GM19438 (cell line): Measurements from ENCODE around the gene MXRA8.
"Not testable (repeated sequence)": the region's sequence is repeated elsewhere in the genome, so short reads cannot be mapped to it uniquely, and the experiment has no call there.

ENCODE experiments used
- ATAC-seq: cut with Tn5 transposase; IDR thresholded peaks from one replicate; pipeline ENCODE4 v1.9.1; 2021; ENCODE audit warnings: low read depth; ENCODE audit not compliant: unreplicated experiment

MXRA8 gene

DNA sequence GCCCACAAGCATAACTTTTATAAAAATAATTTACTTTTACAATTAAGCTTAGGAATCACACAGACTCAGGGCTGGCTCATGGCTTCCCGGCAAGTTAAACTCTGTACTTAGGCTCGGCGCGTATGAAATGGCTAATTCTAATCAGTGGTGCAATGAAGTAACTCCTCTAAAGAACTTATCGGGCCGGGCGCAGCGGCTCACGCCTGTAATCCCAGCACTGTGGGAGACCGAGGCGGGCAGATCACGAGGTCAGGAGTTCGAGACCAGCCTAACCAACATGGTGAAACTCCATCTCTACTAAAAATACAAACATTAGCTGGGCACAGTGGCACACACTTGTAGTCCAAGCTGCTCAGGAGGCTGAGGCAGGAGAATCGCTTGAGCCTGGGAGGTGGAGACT, 11.7 kb upstream of the MXRA8 start:
- not testable (repeated sequence) for ATAC-seq

DNA sequence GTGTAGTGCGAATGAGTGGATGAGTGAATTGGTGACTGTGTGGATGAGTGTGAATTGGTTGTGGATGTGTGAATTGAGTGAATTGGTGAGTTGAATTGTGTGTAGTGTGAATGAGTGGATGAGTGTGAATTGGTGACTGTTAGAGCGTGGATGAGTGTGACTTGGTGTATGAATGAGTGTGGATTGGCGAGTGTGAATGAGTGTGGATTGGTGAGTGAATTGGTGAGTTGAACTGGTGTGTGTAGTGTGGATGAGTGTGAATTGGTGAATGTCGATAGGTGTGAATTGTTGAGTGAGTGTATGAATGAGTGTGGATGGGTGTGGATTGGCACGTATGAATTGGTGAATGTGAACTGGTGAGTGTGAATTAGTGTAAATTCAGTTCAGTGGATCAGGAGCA, 9.0 kb upstream of the MXRA8 start:
- no peak for ATAC-seq

DNA sequence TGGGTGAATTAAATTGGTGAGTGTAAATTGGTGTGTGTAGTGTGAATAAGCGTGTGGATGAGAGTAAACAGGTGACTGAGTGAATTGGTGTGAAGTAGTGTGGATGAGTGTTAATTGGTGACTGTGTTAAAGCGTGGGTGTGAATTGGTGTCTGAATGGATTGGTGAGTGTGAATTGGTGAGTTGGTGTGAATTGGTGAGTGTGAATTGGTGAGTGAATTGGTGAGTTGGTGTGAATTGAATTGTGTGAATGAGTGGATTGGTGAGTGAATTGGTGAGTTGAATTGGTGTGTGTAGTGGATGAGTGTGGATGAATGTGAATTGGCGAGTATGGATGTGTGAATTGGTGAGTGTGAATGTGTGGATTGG, 8.3 kb upstream of the MXRA8 start:
- ATAC-seq, result no peak

DNA sequence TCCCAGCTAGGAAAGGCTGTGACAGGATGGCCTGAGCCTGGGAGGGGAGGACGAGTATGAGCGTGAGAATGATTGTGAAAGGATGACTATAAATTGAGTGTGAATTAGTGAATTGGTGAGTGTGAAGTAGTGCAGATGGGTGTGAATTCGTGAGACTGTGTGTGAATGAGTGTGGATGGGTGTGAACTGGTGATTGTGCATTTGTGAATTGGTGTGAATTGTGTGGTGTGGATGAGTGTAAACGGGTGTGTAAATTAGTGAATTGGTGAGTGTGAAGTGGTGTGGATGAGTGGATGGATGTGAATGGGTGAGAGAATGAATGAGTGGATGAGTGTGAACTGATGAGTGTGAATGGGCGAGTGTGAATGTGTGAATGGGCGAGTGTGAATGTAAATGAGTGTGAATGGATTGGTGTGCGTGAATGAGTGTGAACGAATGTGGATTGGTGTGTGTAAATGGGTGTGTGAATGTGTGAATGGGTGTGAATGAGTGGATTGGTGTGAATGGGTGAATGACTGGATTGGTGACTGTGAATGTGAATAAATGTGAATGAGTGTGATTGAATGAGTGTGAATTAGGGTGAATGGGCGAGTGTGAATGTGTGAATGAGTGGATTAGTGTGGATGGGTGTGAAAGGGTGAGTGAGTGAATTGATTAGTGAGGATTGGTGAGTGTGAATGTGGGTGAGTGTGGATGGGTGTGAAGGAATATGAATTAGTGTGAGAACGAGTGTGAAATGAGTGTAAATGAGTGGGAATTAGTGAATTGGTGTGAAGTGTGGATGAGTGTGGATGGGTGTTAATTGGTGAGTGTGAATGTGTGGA, 7.7 kb upstream of the MXRA8 start:
- ATAC-seq, result no peak

DNA sequence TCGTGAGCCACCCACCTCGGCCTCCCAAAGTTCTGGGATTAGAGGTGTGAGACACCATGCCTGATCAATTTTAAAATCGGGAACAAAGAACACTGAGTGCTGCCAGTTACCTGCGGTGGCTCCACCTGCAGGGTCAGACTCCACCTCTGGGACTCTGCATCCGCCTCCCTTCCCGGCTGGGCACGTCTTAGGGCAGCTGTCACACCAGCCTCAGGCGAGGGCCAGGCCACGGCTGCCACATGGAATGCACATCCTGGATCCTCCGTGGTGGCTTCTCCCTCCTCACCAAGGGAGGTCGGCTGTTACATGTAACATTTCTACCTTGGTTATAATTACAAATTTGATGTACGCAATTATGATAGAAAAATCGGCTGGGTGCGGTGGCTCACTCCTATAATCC, 5.9 kb upstream of the MXRA8 start:
- no peak for ATAC-seq

DNA sequence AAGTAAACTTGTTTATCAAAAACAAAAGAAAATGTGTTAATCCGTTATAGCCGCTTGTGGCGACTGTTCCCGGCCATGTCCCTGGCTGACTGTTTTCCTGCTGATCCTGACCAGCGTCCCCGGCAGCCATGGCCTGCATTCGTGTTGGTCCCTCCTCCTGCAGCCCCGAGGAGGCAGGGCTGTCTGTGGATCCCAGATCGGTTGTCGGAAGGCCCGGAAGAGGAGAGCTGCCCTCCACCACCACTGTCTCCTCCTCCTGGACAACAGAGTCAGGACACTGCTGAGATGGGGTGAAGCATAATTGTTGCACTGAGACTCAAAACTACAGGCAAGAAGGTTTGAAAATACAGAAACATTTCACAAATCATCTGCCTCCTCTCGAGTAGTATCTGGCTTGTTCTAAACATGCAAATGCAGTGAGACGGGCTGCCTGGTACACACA, 3.6 kb upstream of the MXRA8 start:
- ATAC-seq, result no peak

DNA sequence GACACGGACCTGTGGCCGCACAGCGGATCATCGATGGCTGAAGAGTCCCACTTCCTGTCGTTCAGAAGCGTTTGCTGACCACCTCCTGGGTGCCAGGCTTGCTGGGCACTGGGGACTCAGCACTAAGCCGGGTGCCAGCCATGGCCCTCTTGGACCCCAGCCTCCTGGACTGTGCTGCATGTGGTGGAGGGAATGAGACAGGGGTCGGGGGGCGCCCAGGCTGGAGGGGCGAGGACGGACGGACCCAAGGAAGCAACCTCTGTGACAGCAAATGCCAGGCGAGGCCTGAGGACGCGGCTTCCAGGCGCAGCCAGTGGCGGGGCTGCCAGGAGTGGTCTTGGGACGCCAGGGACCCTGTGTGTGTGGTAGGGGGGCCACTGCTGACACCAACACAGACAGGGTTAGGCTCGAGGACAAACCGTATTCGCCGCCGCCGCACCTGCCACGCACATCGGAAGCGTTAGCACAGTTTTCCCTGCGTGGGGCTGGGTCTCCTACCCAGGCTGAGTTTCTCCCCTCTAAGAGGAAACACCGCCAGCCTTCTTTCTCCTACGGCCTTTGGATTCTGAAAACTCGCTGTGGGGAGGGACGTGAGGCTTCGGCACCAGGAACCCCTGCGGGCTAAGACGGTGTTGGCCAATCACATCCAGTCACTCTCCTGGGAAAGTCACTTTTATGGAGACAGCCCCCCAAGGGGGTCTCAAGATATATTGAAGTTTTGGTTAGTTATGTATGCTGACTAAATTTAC, 3.1 kb upstream of the MXRA8 start:
- ATAC-seq, result no peak

DNA sequence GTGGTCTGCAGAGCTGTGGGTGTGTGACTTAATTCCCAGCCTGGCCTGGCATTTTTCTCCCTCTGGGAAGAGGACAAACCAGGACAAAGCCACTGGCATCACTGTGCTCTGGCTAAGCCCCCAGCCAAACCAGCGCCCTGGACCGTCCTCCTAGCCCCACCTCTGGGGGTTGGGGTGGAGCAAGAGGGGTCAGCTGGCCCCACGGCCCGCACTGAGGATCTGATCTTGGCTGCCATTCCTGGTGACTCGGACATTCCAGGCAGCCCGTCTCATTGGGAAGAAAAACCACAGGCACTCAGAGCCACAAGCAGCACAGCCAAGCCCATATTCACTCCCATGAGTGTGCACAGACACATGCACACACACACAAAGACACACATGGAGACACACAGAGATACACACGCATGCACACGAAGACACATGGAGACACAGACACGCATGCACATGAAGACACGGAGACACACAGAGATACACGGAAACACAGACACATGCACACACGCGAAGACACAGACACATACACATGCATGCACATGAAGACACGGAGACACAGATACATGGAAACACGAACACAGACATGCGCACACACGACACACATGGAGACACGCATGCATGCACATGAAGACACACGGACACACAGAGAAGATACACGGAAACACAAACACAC, 2.3 kb upstream of the MXRA8 start:
- no peak for ATAC-seq

DNA sequence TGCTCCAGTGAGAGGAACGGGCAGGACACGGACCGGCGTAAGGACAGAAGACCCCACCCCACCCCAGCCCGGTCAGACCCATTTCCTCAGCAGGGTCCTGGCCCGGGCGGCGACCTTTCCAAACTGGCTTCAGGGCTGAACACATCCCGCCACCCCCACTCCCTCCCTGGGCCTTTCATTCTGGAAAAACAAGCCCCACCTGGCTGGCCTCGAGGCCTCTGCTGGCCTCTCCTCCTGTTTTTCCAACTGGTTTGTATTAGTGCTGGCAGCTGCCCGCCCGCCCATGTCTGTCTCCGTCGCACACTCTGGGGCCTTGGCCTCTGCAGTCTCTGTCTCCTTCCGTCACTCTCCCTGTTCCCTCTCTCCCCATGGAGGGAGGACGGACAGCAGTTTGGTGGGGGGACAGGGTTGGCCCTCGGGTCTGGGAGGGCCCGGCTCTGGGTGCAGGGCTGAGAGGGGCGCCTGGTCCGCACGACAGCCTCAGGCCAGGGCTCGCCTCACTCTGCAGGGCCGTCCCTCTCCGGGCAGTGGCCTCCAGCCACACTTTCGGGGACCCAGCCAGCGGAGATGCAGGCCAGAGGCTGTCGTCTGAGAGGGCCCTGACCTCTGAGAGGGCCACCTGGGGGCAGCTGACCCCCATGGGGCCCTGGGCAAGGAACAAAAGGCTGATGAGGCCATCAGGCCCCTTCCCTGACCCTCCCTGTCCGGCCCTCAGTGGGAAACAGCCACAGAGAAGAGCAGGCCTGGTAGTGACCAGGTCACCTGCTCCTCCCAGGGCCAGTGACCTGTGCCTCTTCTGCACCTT, 1.5 kb upstream of the MXRA8 start:
- no peak for ATAC-seq

DNA sequence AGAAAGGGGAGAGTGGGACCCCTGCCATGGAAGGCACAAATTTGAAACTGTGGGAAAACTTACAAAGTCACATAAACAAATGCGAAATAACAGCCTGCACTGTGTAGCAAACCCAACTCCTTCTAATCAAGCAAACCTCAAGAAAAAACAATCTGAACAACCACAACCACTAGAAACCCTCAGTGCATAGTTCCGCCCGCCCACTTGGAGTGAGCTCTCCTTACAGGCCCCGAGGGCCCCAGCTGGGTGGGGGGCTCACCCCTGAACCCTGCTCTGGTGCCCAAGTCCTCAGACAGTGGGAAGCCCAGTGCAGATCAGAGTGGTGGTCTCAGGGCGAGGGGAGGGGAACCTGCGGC, 931 bp upstream of the MXRA8 start:
- ATAC-seq, result no peak

DNA sequence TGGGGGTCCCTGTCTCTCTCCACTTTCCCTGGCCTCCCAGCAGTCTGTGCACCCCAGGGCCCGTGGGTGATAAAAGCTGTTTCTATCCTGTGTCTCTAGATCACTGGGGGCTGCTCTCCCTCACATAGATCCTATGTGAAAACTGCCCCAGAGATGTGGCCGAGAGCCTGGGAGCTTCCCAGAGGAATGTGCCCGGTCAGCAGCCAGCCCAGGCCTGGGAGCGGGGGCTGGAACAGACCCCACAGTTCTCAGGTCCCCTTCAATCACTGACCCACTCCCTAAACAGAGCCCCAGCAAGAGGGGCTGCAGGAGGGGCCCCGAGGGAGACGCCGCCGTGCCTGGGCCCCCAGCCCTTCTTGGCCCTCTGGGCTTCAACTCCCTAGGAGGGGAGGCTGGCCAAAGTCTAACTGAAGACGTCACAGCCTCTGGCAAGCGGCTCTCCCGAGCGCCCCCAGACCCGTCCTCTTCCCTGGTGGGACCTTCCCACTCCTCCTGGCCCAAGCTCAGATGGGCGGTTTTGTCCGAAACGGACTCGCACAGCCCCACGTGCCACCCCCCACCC, 403 bp downstream of the MXRA8 start:
- ATAC-seq, result no peak

DNA sequence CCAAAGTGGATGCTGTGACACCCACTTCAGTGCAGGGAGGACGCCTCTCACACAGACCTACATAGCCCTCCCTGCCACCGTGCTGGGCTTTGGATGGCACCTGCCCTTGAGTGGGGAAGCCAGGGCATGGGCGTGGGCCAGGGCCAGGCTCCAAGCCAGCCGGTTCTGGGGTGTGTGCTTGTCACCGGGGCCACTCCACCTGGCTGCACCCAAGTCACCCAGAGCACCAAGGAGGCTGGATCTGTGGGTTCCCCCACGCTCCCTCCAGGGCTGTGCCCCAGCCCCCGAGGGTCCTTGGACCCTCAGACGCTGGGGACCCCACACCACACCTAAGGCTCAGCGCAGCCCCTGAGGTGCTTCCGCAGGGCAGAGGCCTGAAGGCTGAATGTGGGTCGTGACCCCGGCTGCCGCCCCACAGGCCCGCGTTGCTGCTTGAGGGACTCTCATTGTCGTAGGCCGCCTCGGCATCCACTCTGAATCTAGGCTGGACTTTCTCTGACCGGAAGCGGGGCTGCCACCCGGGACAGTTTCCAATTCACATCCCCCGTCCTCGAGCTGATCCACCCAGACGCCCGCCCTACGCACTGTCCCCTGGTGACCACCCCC, 1.5 kb downstream of the MXRA8 start:
- ATAC-seq, result no peak

DNA sequence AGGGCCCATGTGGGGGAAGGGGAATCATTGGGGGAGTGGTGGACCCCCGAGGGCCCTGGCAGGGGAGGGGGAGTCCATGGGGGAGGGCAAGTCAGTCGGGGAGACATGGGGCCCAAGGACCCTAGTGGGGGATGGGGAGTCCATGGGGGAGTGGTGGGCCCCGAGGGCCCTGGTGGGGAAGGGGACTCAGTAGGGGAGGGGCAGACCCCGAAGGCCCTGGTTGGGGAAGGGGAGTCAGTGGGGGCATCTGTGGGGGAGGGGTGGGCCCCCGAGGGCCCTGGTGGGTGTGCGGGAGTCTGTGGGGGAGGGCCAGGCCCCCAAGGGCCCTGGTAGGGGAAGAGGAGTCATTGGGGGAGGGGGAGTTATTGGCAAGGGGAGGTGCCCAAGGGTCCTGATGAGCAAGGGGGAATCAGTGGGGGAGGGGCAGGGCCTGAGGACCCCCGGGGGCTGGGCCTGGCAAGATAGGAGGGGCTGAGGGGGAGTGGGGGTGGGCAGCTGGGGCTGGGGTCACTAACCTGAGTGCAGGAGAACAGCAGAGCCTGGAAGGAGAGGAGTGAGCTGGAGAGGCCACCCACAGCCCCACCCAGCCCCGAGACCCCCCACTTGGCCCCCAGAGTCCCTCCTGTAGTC, 2.1 kb downstream of the MXRA8 start:
- ATAC-seq, result no peak

DNA sequence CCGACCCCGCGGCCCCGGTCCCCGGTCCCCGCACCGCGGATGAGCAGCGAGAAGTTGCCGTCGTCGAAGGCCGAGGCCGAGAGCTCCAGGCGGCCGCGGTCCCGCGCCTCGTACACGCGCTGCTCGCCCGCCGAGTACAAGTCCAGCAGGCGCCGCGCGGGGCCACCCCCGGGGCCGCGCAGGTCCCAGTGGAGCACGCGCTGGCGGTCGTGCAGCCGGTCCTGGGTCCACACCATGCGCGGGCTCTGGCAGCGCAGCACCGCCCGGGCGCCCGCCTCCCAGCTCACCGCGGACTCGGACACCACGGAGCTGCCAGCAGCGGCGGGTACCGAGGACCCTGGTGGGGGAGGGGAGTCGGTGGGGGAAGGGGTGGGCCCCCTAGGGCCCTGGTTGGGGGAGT, 2.9 kb downstream of the MXRA8 start:
- ATAC-seq, result no peak

DNA sequence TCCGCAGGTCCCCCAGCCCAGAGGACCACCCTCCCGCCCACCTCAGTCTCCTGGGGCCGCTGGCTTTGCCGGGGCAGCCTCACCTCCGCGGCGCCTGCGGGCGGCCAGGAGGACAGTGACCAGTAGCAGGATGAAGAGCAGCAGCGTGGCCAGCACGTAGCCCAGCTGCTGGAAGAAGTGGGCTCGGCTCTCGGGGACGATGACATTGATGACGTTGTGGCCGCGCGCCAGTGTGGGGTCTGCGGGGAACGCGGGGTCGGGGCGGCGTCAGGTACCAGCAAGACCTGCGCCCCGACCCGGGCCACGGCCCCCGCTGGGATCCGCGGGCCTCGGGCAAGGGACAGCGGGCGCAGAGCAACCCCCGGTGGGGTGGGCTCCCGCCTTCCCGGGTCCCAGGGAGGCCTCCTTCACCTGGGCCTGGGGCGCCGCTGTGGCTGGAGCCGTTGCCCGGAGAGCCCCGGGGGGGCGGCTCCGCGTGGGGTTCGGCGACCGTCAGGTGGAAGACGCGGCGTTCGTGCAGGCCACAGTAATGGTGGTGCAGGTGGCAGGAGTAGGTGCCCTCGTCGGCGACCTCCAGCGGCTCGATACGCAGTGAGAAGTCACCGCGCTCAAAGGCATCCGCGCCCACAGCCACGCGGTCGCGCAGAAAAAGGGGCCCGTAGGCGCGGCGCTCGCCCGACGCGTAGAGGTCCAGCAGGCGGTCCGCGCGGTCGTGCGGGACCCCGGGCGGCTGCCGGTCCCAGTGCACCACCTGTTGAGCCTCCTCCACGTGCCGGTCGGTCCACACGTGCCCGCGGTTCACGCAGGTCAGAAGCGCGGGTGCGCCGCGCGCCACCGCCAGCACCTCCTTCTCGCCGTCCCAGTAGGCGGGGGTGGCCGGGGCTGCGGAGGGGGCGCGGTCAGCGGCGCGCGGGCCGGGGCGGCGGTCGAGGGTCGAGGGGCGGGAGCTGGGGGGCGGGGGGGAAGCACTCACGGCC, 3.8 kb downstream of the MXRA8 start:
- ATAC-seq, result no peak

DNA sequence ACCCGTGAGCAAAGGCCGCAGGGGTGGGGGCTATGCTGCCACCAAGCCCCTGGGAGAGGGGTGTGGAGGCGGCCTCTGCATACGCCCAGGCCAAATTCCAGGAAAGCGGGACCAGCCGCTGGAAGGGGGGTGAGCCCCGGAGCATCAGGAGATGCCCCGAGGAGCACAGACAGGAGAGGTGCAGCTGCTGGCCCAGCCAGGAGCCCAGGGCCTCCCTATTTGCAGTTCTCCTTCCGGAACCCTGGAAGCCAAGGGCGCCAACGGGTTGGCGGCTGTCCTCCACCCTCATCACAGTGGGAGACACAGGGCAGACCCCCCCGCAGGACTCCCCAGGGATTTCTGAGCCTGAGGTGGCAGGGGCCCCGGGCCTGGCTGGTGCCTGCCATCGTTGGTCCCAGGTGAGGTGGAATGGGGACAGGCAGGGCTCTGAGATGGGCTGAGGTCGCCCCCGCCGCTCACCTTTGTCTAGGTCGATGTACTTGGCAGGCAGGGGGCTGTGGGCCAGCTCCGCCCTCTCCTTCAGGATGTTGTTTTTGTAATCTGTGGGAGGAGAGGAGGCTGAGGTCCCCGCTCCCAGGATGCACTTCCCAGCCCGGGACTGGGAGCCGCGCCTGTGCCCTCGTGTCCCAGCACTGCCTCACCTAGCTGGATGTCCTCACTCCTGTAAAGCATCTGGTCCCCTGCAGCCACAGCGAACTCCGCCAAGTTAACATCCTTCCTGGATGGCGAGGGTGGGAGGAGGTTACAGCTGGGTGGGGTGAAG, 4.8 kb downstream of the MXRA8 start:
- no peak for ATAC-seq

DNA sequence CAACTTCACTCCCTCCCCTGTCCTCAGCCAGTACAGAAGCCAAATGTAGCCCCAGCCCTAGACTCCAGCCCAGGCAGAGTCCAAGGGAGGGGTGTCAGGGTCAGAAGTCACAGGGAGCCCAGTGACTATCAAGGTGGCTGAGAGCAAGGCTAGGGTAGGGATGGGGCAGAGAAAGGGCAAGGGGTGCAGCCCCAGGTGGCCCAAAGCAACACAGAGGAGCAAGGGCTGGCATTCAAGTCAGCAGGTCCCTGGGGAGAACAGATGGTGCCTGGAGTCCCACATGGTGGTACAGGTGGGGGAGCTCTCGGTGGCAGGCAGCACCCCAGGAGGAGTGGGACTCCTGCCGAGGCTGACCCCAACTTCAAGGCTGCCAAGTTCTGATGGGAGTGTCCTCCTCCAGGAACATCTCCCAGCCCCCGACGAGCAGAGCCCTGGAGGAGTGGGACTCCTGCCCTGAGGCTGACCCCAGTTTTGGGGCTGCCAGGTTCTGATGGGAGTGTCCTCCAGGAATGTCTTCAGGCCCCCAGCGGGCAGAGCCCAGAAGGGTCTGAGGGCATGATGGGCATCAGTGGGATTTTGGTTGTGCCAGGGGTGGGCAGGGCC, 5.5 kb downstream of the MXRA8 start:
- no peak for ATAC-seq
